Erythroblast (primary cell): Measurements from ENCODE around the gene PTPRCAP.

ENCODE experiments used
- DNase-seq, 2 experiments: peaks; one replicate each; lab custom pipeline; 2025; lab: John Stamatoyannopoulos, UW
- GATA1 ChIP-seq: IDR thresholded peaks from 2 replicates; pipeline ENCODE4 v1.6.1; 2011; ENCODE audit warnings: low read depth, mild to moderate bottlenecking, control low read depth, low read length, moderate library complexity
- POLR2A ChIP-seq: IDR thresholded peaks from 2 replicates; pipeline ENCODE4 v1.6.1; 2011; ENCODE audit warnings: mild to moderate bottlenecking, low read length

The PTPRCAP gene

DNA sequence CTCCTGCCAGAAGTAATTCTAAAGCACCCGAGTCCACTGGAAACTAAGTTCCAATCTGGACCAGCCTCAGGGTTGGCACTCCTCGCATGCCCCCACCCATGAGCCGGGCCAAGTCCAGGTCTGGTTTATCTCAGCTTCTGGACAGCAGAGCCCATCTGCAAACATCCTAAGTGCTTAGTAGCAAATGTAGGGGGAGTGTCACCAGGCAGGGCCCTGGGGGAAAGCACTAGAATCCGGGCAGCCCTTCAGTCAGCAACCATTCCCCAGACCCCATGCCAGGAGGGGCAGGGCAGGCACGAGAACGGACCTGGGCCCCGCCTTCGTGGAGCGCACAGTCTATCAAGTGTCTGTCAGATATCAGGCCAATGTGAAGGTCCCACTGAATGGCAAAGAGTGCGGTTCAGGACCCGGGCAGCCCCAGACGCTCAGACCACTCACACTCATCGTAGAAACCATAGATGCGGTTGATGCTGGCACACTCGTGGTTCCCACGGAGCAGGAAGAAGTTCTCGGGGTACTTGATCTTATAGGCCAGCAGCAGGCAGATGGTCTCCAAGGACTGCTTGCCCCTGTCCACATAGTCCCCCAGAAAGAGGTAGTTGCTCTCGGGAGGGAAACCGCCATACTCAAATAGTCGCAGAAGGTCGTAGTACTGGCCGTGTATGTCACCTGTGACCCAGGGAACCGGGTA, 37.1 kb downstream of the PTPRCAP start:
- TF ChIP-seq GATA1 (no peak), POLR2A (peak; percentile 32)
- DNase-seq = no peak

DNA sequence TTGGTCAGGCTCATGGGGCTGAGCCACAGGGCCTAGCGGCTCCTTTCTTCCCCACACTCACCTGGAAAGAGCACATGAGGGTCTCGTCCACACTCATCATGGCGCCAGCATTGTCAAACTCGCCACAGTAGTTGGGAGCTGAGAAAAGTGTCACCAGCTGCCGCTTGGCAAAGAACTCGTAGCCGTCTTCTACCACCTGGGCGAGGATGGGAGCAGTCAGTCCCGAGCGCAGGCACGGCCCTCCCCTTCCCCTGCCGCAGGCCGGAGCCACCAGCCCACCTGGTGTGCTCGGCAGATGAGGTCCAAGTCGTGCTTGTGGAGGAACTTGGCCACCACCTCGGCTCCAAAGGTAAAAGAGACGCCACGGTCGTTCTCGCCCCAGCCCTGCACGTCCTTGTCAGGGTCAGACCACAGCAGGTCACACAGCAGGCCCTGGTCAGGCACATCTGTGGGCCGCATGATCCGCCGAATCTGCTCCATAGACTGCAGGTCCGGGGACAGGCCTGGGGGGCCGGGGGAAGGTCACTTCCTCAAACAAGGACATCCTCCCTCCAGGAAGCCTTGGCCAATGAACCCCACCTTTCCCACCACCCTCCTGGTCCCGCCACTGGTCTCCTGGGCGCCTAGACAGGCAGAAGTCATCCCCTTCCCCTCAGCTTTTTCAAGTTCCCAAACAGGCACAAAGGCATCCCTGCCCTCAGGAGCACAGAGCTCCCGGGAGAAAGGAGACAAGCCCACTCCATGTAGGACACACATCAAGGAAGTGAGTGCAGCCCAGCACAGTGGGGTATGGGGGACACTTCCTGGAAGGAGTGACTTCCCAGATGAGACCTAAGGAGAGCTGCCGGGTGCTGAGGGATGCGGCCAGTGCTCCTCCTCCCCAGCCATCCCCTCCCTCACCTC, 38.6 kb downstream of the PTPRCAP start:
- TF ChIP-seq GATA1 (no peak), POLR2A (no peak)
- DNase-seq = no peak

- DNase-seq = no peak
- TF ChIP-seq POLR2A (no peak), GATA1 (no peak)
These were observed 39.4 kb downstream of the PTPRCAP start for GRCh38 chr11:67397986-67398660.

DNA sequence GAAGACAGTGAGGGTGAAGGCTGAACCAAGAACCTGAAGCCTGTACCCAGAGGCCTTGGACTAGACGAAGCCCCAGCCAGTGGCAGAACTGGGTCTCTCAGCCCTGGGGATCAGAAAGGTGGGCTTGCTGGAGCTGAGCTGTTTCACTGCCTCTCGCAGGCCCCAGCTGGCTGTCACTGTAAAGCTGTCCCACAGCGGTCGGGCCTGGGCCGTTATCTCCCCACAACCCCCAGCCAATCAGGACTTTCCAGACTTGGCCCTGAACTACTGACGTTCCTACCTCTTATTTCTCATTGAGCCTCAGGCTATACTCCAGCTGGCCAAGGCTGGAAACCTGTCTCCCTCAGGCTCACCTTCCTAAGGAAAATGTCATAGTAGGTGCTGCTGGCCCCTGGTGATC, 39.9 kb downstream of the PTPRCAP start:
- DNase-seq = peak; percentile 63 to 64
- TF ChIP-seq POLR2A (peak; percentile 22), GATA1 (no peak)

DNA sequence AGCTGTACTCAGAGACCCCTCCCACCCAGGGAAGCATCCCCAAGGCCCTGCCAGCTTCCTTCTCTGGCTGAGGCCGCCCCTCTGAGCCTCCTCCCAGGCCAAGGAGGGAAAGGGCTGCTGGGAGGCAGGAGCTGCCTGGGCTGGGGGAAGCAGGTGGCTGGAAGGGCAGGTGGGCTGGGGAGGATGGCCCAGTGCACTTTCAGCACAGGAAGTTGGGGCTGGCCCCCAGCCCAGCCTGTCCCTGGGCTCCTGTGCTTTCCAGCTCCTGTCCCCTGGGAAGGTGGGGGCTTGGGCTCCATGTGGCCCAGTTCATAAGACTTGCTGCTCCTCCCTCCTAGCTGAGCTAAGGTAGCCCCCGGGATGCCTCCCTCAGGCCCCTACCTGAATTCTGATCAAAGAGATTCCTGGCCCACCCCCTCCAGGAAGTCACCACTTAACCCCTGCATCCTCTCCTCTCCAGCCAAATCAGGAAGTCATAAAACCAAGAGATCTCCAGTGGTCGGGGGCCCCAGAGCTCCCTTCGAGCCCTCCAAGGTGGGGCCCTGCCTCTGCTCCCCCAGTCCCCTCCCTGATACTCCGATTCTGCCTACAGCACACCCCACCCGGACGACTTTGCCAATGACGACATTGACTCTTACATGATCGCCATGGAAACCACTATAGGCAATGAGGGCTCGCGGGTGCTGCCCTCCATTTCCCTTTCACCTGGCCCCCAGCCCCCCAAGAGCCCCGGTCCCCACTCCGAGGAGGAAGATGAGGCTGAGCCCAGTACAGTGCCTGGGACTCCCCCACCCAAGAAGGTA, 40.7 kb downstream of the PTPRCAP start:
- DNase-seq = no peak
- TF ChIP-seq POLR2A (no peak), GATA1 (no peak)

DNA sequence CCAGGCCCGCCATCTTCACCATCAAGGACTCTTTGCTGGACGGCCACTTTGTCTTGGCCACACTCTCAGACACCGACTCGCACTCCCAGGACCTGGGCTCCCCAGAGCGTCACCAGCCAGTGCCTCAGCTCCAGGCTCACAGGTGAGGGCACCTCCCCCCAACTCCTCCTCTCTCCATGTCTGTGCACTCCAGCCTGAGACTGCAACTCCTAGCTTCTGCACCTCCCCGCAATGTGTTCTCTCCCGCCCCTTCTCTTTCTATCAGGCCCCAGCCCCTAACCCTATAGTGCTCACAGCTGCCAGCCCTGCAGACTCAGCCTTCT, 41.3 kb downstream of the PTPRCAP start:
- TF ChIP-seq GATA1 = no peak
- TF ChIP-seq POLR2A = no peak

GRCh38 chr11:67395555-67396258, 41.8 kb downstream of the PTPRCAP start:
- TF ChIP-seq POLR2A (no peak), GATA1 (no peak)
- DNase-seq = no peak

More for the DNA sequence above, 41.3 kb downstream of the PTPRCAP start:
- no peak for DNase-seq

DNA sequence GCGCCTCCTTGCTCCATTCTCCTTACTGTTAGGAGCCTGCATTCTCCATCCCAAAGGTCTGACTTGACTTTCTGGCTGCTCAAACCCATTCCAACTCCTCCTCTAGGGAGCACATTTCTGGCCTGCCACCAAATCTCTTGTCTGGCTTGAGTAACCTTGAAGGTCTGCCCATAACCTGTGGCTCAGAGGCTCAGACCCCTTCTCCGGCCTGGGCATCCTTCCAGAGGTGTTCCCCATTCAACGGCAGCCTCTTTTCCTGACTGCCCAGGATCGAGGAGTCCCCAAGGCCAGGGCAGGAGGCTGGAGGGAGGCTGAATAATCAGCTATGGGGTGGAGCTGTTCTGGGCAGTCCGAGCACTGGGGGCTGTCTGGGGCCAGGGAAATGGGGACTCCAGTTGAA, 43.5 kb downstream of the PTPRCAP start:
- TF ChIP-seq POLR2A (no peak), GATA1 (no peak)
- DNase-seq = no peak

GRCh38 chr11:67393437-67393836, 44.0 kb downstream of the PTPRCAP start:
- TF ChIP-seq GATA1 (no peak), POLR2A (no peak)
- no peak for DNase-seq

GRCh38 chr11:67392183-67392715, 45.2 kb downstream of the PTPRCAP start:
- TF ChIP-seq POLR2A = no peak
- no peak for TF ChIP-seq GATA1
- no peak for DNase-seq

- TF ChIP-seq GATA1 (no peak), POLR2A (peak; percentile 70)
- peak; percentile 97 to 98 for DNase-seq
These were observed 45.9 kb downstream of the PTPRCAP start, which contains the start of gene RAD9A for GRCh38 chr11:67391304-67392182. Gene RAD9A (plus strand): TSS chr11:67391986. CDS start chr11:67392045, 59 bp downstream.

DNA sequence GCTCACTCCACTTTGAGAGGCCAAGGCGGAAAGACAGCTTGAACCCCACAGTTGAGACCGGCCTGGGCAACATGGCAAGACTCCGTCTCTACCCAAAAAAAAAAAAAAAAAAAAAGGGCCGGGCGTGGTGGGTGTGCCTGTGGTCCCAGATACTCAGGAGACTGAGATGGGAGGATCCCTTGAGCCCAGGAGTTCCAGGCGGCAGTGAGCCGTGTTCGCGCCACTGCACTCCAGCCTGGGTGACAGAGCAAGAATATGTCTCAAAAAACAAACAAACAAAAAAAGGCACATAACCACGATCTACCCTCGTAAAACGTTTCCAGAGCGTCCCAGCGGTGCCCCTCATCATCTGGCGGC, 46.6 kb downstream of the PTPRCAP start:
- DNase-seq = no peak
- TF ChIP-seq GATA1 = no peak
- TF ChIP-seq POLR2A = no peak
